ENCODE data around the gene NPAS1. TPM values are rescaled to one million over a fixed set of nuclear protein-coding genes. Genes with fewer than 3 reads are reported as not detected.

NPAS1 gene
- total and polyA plus RNA-seq, 2 of the 8 experiments (the other 6 are each of a cell fraction or from before 2014, with no cell fraction given) = 9.9 to 13.9 TPM

DNA sequence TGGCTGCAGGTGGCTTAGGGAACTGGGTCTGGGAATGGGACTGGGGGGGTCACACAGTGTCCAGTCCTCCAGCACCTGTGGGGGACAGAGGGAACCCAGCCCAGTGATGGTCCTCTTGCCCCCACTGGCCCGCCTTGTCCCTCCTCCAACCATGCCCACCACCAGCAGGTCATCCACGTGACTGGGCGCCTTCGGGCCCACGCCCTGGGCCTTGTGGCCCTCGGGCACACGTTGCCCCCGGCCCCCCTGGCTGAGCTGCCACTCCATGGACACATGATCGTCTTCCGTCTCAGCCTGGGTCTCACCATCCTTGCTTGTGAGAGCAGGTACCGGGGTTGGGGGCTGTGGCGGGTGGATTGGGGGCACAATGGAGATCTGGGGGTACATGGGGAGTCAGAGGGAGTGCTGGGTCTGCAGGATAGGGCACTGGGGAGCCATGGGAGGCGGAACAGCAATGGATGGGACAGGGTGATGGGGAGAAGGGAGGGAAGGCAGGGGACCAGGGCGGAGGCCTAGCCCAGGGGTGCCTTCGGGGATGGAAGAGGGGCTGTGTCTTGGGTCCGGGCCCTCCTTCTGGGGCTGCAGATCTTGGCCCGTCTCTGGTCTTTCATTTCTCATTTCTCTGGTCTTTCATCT, 19.7 kb downstream of the NPAS1 start (continued):
- TF ChIP-seq TAF7 (optimal IDR thresholded peaks at IDR 0.05; ENCODE audit: borderline replicate concordance, low read depth, low read length) (no peak), POU5F1 (IDR thresholded peaks at IDR 0.05; ENCODE audit: low read depth, low read length) (no peak), RBBP5 (IDR thresholded peaks at IDR 0.05; ENCODE audit: borderline replicate concordance, low read depth, low read length) (no peak), CHD7 (IDR thresholded peaks at IDR 0.05; ENCODE audit: insufficient replicate concordance, low read length) (no peak), YY1 (IDR thresholded peaks at IDR 0.05; ENCODE audit: low read depth, low read length) (no peak)
